MCF 10A (cell line): ENCODE measurements around the gene RCOR1. TPM values are rescaled to one million over a fixed set of nuclear protein-coding genes. Genes with fewer than 3 reads are reported as not detected.

Source experiments
- BruUV-seq: library from RNA; stranded (reverse); fragments of 400-500 nt; replicated peaks from 2 replicates; lab custom pipeline; 2021; lab: Mats Ljungman, UMichigan
- CTCF ChIA-PET: fragments of 300-600 bp; sonication (Branson Sonifier 250); formaldehyde crosslinking; extraction: SDS; loops from one replicate; lab custom pipeline; 2021; ENCODE audit warnings: antibody characterized with exemption, inconsistent platforms; lab: Yijun Ruan, JAX
- POLR2A ChIA-PET: fragments of 300-600, 350-650 bp; sonication (Branson Sonifier 250); formaldehyde crosslinking; extraction: SDS; loops from one replicate; lab custom pipeline; 2020; ENCODE audit warnings: antibody characterized with exemption, inconsistent platforms; lab: Yijun Ruan, JAX
- DNase-seq: peaks from one replicate; pipeline ENCODE4 v3.0.0-alpha.2; 2018; ENCODE audit not compliant: unreplicated experiment
- H3K27ac Mint-ChIP-seq: one replicate; pipeline ENCODE4 v1.8.0; 2022; ENCODE audit warnings: mild to moderate bottlenecking, low read depth, mixed read lengths; ENCODE audit not compliant: unreplicated experiment
- H3K27me3 Mint-ChIP-seq: one replicate; pipeline ENCODE4 v1.8.0; 2022; ENCODE audit warnings: mixed read lengths; ENCODE audit not compliant: insufficient read depth, unreplicated experiment
- H3K36me3 Mint-ChIP-seq: one replicate; pipeline ENCODE4 v1.8.0; 2022; ENCODE audit warnings: mild to moderate bottlenecking, moderate library complexity, mixed read lengths; ENCODE audit not compliant: insufficient read depth, unreplicated experiment
- H3K4me1 Mint-ChIP-seq: one replicate; pipeline ENCODE4 v1.8.0; 2022; ENCODE audit warnings: mixed read lengths; ENCODE audit not compliant: insufficient read depth, unreplicated experiment
- H3K4me3 Mint-ChIP-seq: one replicate; pipeline ENCODE4 v1.8.0; 2022; ENCODE audit warnings: mild to moderate bottlenecking, moderate library complexity, mixed read lengths; ENCODE audit not compliant: unreplicated experiment
- H3K9me3 Mint-ChIP-seq: one replicate; pipeline ENCODE4 v1.8.0; 2022; ENCODE audit warnings: mixed read lengths; ENCODE audit not compliant: unreplicated experiment
- intact Hi-C: fragments of 100-400 bp; cut with micrococcal nuclease; formaldehyde crosslinking; loops from 2 replicates; pipeline ENCODE4 v1.14.1; 2022
- total RNA-seq: library from RNA; stranded (reverse); gene quantifications from 2 replicates; pipeline ENCODE4 v1.2.3, GENCODE V29; 2022
- TF ChIP-seq, protein P1 (sequence below): fragments of 200-600 bp; IDR thresholded peaks from one replicate; pipeline ENCODE4 v1.8.0; 2022; ENCODE audit warnings: antibody characterized with exemption, mild to moderate bottlenecking; ENCODE audit not compliant: unreplicated experiment

The RCOR1 gene
- total RNA-seq, 1 experiment from 2014 or later, result 45.6 TPM

DNA sequence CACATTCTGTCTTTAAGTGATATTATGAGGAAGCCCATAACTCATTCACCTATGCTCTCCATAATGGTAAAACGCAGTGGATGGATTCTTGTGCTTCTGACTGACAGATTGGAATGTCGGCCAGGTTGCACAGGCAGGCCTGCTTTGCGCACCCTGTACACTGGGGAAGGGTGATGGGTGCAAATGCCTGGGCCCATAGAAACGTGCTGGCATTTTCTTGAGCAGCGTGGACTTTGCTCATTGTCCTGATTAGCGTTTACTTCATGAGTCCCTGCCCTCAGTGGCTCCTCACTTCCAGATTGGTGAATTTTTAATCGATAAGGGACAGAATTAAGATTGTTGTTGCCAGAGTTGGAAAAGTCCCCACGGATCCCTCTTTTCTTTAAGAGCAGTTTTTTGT is 103.9 kb downstream of the RCOR1 start:
- Mint-ChIP-seq H3K27me3 (no peaks in the 10 kb centered on the region), H3K4me3 (no peak overlapping the region), H3K27ac (no peak overlapping the region), H3K9me3 (no peaks in the 10 kb centered on the region), H3K4me1 (peaks cover 28% of the 10 kb centered on the region), H3K36me3 (peaks cover 28% of the 10 kb centered on the region)
- TF ChIP-seq, protein P1, sequence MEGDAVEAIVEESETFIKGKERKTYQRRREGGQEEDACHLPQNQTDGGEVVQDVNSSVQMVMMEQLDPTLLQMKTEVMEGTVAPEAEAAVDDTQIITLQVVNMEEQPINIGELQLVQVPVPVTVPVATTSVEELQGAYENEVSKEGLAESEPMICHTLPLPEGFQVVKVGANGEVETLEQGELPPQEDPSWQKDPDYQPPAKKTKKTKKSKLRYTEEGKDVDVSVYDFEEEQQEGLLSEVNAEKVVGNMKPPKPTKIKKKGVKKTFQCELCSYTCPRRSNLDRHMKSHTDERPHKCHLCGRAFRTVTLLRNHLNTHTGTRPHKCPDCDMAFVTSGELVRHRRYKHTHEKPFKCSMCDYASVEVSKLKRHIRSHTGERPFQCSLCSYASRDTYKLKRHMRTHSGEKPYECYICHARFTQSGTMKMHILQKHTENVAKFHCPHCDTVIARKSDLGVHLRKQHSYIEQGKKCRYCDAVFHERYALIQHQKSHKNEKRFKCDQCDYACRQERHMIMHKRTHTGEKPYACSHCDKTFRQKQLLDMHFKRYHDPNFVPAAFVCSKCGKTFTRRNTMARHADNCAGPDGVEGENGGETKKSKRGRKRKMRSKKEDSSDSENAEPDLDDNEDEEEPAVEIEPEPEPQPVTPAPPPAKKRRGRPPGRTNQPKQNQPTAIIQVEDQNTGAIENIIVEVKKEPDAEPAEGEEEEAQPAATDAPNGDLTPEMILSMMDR, result no peak
- ChIA-PET CTCF (interaction anchor here (0.6 to 1.1 kb wide), 6 partner anchors 10 to 378 kb away, joined by 3 to 7 read pairs (median 4); no protein-coding TSS in a partner anchor), POLR2A (interaction anchor here (0.6 to 0.7 kb wide), 2 partner anchors 41 to 91 kb away, joined by 3 read pairs; no protein-coding TSS in a partner anchor)
- intact Hi-C loops, result loop anchor here (10.0 kb wide), 1 partner anchor 378 kb away; no protein-coding TSS in a partner anchor
- no TSS peak for BruUV-seq
- no peak for DNase-seq

DNA sequence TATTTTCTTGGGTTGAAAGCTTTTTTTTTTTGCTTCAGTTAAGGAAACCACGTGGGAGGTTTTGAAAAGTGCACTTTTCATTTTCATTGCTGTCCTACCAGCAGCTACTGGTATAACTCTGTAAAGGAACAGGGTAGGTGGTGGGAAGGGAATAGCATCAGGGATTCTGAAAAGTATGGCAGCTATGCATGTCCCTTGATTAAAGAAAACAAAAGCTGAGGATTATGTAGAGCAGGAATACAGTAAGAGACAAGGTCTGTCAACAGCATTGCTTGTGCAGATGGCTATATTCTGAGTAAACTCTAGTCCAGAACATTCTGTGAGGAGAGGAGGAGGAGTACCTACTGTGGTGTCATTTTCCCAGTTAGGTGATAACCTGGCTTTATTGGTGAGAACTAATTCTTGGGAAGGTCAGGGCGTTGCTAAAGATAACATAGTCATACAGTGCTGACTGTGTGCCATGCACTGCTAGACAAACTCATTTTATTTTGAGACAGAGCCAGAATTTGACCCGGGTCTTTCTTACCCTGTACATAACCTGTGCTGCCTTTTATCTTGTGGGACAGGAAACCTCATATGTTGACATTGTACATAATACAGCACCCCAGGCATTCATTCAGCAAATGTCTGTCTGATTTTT is 104.5 kb downstream of the RCOR1 start:
- Mint-ChIP-seq H3K4me3 (no peak overlapping the region), H3K4me1 (peaks cover 28% of the 10 kb centered on the region), H3K27me3 (no peaks in the 10 kb centered on the region), H3K9me3 (no peaks in the 10 kb centered on the region), H3K36me3 (peaks cover 34% of the 10 kb centered on the region), H3K27ac (peak overlapping the region; percentile 35)
- DNase-seq, result no peak
- ChIA-PET CTCF (interaction anchor here (0.6 to 1.1 kb wide), 4 partner anchors 11 to 172 kb away, joined by 3 to 7 read pairs (median 4); no protein-coding TSS in a partner anchor), POLR2A (interaction anchor here (0.6 to 1.1 kb wide), 3 partner anchors 42 to 92 kb away, joined by 3 read pairs; no protein-coding TSS in a partner anchor)
- intact Hi-C loops, result loop anchor here (10.0 kb wide), 1 partner anchor 378 kb away; no protein-coding TSS in a partner anchor
- TF ChIP-seq, protein P1, result no peak
- BruUV-seq, result no TSS peak

DNA sequence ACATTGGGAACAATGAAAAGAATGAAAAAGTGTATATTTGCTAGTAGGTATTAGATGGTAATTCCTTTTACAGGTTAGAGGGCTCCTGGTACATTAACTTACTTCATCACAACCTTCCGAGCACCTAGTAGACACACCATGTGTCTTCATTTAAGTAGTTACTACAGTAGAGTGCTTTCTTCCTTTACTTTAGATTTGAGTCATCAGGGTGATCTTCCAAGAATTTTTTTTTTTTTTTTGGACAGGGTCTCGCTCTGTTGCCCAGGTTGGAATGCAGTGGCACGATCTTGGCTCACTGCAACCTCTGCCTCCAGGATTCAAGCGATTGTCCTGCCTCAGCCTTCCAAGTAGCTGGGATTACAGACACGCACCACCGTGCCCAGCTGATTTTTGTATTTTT is 105.1 kb downstream of the RCOR1 start:
- CTCF ChIA-PET, result no interaction called here
- no peak overlapping the region for H3K4me3 Mint-ChIP-seq
- TF ChIP-seq, protein P1, result no peak
- POLR2A ChIA-PET, result interaction anchor here (1.1 kb wide), 1 partner anchor 77 kb away, joined by 3 read pairs; no protein-coding TSS in a partner anchor
- no TSS peak for BruUV-seq
- peaks cover 37% of the 10 kb centered on the region for H3K36me3 Mint-ChIP-seq
- peak overlapping the region; percentile 35 for H3K27ac Mint-ChIP-seq
- DNase-seq, result no peak
- peaks cover 28% of the 10 kb centered on the region for H3K4me1 Mint-ChIP-seq
- intact Hi-C loops, result loop anchor here (10.0 kb wide), 1 partner anchor 377 kb away; no protein-coding TSS in a partner anchor
- H3K9me3 Mint-ChIP-seq, result no peaks in the 10 kb centered on the region
- H3K27me3 Mint-ChIP-seq, result no peaks in the 10 kb centered on the region

DNA sequence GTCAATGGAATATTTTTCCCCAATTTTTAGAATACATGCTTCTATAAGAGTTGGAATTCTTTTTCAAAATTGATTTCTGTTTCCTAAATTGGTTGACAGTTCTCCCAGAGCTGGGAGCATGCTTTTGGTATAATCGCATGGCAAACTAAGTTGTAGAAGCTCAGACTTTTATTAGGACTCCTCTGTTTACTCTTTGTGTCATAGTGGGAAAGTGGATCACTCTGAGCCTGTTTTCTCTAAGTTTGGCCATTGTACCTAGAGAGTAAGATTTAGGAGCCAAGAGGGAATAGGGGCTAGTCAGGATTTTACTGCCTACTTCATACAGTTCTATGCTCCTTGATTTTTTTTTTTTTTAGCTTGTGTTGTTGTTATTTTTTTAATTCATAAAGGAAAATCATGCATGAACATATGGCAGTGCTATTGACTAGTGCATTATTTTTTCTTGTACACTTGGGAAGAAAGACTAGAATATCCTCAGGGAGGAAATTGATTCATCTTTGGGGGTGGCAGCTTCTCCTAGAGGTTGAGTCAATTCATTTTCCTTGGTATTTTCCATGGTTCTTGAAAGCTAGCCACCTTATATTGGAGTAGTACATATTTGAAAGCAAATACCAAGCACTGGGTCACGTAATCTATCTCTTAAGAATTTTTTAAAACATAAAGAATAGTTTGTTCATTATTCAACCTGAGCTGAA is 107.1 kb downstream of the RCOR1 start:
- H3K4me3 Mint-ChIP-seq, result no peak overlapping the region
- intact Hi-C loops, result loop anchor here (10.0 kb wide), 1 partner anchor 375 kb away; no protein-coding TSS in a partner anchor

More for the DNA sequence above, 107.1 kb downstream of the RCOR1 start:
- Mint-ChIP-seq H3K36me3 (peaks cover 49% of the 10 kb centered on the region), H3K4me1 (peaks cover 28% of the 10 kb centered on the region), H3K9me3 (peaks cover 9% of the 10 kb centered on the region), H3K27me3 (no peaks in the 10 kb centered on the region), H3K27ac (no peak overlapping the region)
- no TSS peak for BruUV-seq
- CTCF ChIA-PET, result interaction anchor here (0.6 to 1.1 kb wide), 2 partner anchors 12 to 185 kb away, joined by 3 to 4 read pairs; no protein-coding TSS in a partner anchor
- POLR2A ChIA-PET, result interaction anchor here (0.5 to 0.7 kb wide), 4 partner anchors 89 to 365 kb away, joined by 3 read pairs; no protein-coding TSS in a partner anchor
- DNase-seq, result no peak
- TF ChIP-seq, protein P1, result no peak
